ENCODE measurements around the gene ADAP1. TPM values are rescaled to one million over a fixed set of nuclear protein-coding genes. Genes with fewer than 3 reads are reported as not detected.

ADAP1 gene
- total and polyA plus RNA-seq, 2 of the 13 experiments (the other 11 are each of a cell fraction or from before 2014, with no cell fraction given), result 10.5 to 24.6 TPM

DNA sequence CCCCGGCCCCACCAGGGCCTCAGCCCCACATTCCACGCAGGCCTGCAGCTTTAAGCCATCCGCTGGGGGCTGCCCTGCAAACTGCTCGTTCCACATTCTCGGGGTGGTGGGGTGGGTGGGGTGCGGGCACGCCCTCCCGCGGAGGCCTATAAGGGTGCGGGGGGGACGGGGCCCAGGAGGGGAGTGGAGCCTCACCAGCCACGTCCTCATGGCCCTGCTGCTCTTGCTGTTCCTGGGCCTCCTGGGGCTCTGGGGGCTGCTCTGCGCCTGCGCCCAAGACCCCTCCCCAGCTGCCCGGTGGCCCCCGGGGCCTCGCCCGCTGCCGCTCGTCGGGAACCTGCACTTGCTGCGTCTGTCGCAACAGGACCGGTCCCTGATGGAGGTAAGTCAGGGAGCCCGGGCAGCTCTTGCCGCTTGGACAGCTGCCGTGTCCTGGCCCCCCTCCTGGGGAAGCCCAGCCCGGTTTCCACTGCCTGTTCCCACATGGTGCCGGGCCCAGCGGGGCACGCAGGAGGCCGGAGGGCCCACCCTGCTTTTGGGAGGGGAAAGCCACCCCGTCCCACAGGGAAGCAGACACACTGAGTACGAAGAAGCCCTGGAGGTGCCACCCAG lies 28.6 kb upstream of the ADAP1 start, which contains the start of gene CYP2W1 (continued):
- no peak for TF ChIP-seq THYN1 (CRISPR knock-in tag; IDR thresholded peaks at IDR 0.05; ENCODE audit: borderline replicate concordance, low read depth)
- TF ChIP-seq PCBP1 (IDR thresholded peaks at IDR 0.05; ENCODE audit: borderline replicate concordance, low read depth, low read length), result peak; percentile 18; the same call in 1 of the 2 replicates
- no peak for TF ChIP-seq IRX3 (CRISPR knock-in tag; IDR thresholded peaks at IDR 0.05; ENCODE audit: borderline replicate concordance, low read depth)
- no peak for TF ChIP-seq ZNF468 (CRISPR knock-in tag; IDR thresholded peaks at IDR 0.05)
- no peak for TF ChIP-seq TGIF2 (CRISPR knock-in tag; IDR thresholded peaks at IDR 0.05)
- TF ChIP-seq, protein P1, sequence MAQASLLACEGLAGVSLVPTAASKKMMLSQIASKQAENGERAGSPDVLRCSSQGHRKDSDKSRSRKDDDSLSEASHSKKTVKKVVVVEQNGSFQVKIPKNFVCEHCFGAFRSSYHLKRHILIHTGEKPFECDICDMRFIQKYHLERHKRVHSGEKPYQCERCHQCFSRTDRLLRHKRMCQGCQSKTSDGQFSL (CRISPR knock-in tag; IDR thresholded peaks at IDR 0.05), result peak; percentile 83; the same call in 1 of the 2 replicates
- TF ChIP-seq, protein P2, sequence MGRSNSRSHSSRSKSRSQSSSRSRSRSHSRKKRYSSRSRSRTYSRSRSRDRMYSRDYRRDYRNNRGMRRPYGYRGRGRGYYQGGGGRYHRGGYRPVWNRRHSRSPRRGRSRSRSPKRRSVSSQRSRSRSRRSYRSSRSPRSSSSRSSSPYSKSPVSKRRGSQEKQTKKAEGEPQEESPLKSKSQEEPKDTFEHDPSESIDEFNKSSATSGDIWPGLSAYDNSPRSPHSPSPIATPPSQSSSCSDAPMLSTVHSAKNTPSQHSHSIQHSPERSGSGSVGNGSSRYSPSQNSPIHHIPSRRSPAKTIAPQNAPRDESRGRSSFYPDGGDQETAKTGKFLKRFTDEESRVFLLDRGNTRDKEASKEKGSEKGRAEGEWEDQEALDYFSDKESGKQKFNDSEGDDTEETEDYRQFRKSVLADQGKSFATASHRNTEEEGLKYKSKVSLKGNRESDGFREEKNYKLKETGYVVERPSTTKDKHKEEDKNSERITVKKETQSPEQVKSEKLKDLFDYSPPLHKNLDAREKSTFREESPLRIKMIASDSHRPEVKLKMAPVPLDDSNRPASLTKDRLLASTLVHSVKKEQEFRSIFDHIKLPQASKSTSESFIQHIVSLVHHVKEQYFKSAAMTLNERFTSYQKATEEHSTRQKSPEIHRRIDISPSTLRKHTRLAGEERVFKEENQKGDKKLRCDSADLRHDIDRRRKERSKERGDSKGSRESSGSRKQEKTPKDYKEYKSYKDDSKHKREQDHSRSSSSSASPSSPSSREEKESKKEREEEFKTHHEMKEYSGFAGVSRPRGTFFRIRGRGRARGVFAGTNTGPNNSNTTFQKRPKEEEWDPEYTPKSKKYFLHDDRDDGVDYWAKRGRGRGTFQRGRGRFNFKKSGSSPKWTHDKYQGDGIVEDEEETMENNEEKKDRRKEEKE (IDR thresholded peaks at IDR 0.05), result no peak
- TF ChIP-seq ZNF432 (CRISPR knock-in tag; IDR thresholded peaks at IDR 0.05; ENCODE audit: borderline replicate concordance), result no peak
- TF ChIP-seq, protein P3, sequence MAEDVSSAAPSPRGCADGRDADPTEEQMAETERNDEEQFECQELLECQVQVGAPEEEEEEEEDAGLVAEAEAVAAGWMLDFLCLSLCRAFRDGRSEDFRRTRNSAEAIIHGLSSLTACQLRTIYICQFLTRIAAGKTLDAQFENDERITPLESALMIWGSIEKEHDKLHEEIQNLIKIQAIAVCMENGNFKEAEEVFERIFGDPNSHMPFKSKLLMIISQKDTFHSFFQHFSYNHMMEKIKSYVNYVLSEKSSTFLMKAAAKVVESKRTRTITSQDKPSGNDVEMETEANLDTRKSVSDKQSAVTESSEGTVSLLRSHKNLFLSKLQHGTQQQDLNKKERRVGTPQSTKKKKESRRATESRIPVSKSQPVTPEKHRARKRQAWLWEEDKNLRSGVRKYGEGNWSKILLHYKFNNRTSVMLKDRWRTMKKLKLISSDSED (CRISPR knock-in tag; IDR thresholded peaks at IDR 0.05), result peak; percentile 22; the same call in 1 of the 2 replicates
- peak; percentile 64 for TF ChIP-seq SRSF1 (optimal IDR thresholded peaks at IDR 0.05; ENCODE audit: low read depth, low read length)
- 0 out of 2 replicates have a peak, but pooled peaks have one; percentile 26 for TF ChIP-seq ZNF33B (CRISPR knock-in tag; IDR thresholded peaks at IDR 0.05)
- peak; percentile 56; the same call in 1 of the 2 replicates for TF ChIP-seq ZNF776 (CRISPR knock-in tag; IDR thresholded peaks at IDR 0.05)
- TF ChIP-seq ZNF33A (CRISPR knock-in tag; IDR thresholded peaks at IDR 0.05; ENCODE audit: borderline replicate concordance), result no peak
- peak; percentile 57; the same call in 1 of the 2 replicates for TF ChIP-seq MXD4 (CRISPR knock-in tag; IDR thresholded peaks at IDR 0.05)
- no peak for TF ChIP-seq SP4 (CRISPR knock-in tag; IDR thresholded peaks at IDR 0.05)
- TF ChIP-seq ZNF367 (CRISPR knock-in tag; IDR thresholded peaks at IDR 0.05; ENCODE audit: borderline replicate concordance), result no peak; the same call in 1 of the 2 replicates
- TF ChIP-seq, protein P4, sequence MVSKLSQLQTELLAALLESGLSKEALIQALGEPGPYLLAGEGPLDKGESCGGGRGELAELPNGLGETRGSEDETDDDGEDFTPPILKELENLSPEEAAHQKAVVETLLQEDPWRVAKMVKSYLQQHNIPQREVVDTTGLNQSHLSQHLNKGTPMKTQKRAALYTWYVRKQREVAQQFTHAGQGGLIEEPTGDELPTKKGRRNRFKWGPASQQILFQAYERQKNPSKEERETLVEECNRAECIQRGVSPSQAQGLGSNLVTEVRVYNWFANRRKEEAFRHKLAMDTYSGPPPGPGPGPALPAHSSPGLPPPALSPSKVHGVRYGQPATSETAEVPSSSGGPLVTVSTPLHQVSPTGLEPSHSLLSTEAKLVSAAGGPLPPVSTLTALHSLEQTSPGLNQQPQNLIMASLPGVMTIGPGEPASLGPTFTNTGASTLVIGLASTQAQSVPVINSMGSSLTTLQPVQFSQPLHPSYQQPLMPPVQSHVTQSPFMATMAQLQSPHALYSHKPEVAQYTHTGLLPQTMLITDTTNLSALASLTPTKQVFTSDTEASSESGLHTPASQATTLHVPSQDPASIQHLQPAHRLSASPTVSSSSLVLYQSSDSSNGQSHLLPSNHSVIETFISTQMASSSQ (IDR thresholded peaks at IDR 0.05; ENCODE audit: low read depth), result no peak
- TF ChIP-seq, protein P4 (CRISPR knock-in tag; IDR thresholded peaks at IDR 0.05; ENCODE audit: borderline replicate concordance), result no peak; the same call in 1 of the 2 replicates
- TF ChIP-seq ZNF10 (CRISPR knock-in tag; IDR thresholded peaks at IDR 0.05; ENCODE audit: borderline replicate concordance, low read depth), result no peak
